T-cell (primary cell): ENCODE measurements around the gene FOXP1. TPM values are rescaled to one million over a fixed set of nuclear protein-coding genes. Genes with fewer than 3 reads are reported as not detected.

ENCODE experiments used
- ATAC-seq, 4 experiments: fragments of 200-7000 bp in 3 of 4; fragments of 150-1000 bp in 1 of 4; cut with Tn5 transposase; replicated peaks in 1 of 4; 1 replicate in 3 of 4; 2 replicates in 1 of 4; pipeline ENCODE4 v1.10.0; 2021; ENCODE audit warnings: moderate library complexity in 3 of 4, mild to moderate bottlenecking in 2 of 4, moderate number of reproducible peaks in 1 of 4
- CTCF ChIA-PET, 2 donors: fragments of 300-600 bp; sonication (Branson Sonifier 250); formaldehyde crosslinking; loops; one replicate each; lab custom pipeline; 2022; ENCODE audit warnings: antibody characterized with exemption in 2 of 2; lab: Charles Lee
- POLR2A ChIA-PET, 2 donors: fragments of 300-600 bp; sonication (Branson Sonifier 250); formaldehyde crosslinking; loops; one replicate each; lab custom pipeline; 2022; ENCODE audit warnings: antibody characterized with exemption in 2 of 2; lab: Charles Lee
- DNase-seq, 35 experiments: peaks; one replicate each; pipeline versions ENCODE4 v3.0.0 to v3.0.0-alpha.2; 2013 to 2023
- H3K27ac ChIP-seq: one replicate; pipeline ENCODE4 v1.5.1; 2013; ENCODE audit warnings: low read length
- H3K27me3 ChIP-seq, 2 experiments: replicated peaks in 1 of 2; 1 replicate in 1 of 2; 2 replicates in 1 of 2; pipeline versions ENCODE4 v1.6.1 to v1.7.0; 2013; ENCODE audit warnings: low read length in 1 of 2, mixed read lengths in 1 of 2; ENCODE audit not compliant: control insufficient read depth in 2 of 2, insufficient read depth in 2 of 2; ENCODE audit errors: extremely low read depth in 1 of 2
- H3K36me3 ChIP-seq, 2 donors: 1 replicate in 1 of 2; 2 replicates in 1 of 2; pipeline versions ENCODE4 v1.6.1 to v1.7.0; 2013; ENCODE audit warnings: low read length in 1 of 2; ENCODE audit not compliant: control insufficient read depth in 2 of 2, insufficient read depth in 1 of 2; ENCODE audit errors: extremely low read depth in 1 of 2
- H3K4me1 ChIP-seq, 2 experiments: 1 replicate in 1 of 2; 2 replicates in 1 of 2; pipeline versions ENCODE4 v1.6.1 to v1.7.0; 2013; ENCODE audit warnings: low read length in 2 of 2, mixed read lengths in 1 of 2; ENCODE audit not compliant: insufficient read depth in 2 of 2, control insufficient read depth in 1 of 2; ENCODE audit errors: extremely low read depth in 1 of 2
- H3K4me3 ChIP-seq, 2 donors: 1 replicate in 1 of 2; 2 replicates in 1 of 2; pipeline versions ENCODE4 v1.5.1 to v1.7.0; 2013; ENCODE audit warnings: mild to moderate bottlenecking in 2 of 2, low read length in 1 of 2, moderate library complexity in 1 of 2; ENCODE audit not compliant: control insufficient read depth in 1 of 2; ENCODE audit errors: extremely low read depth in 1 of 2
- H3K9me3 ChIP-seq: 2 replicates; pipeline ENCODE4 v1.7.0; 2013
- H3K27ac Mint-ChIP-seq, 2 donors: one replicate each; pipeline ENCODE4 v1.8.0; 2020 to 2021; ENCODE audit warnings: mild to moderate bottlenecking in 2 of 2, mixed read lengths in 2 of 2
- H3K27me3 Mint-ChIP-seq, 2 donors: one replicate each; pipeline ENCODE4 v1.8.0; 2021 to 2022; ENCODE audit warnings: mixed read lengths in 2 of 2
- H3K36me3 Mint-ChIP-seq: one replicate; pipeline ENCODE4 v1.8.0; 2021; ENCODE audit warnings: mixed read lengths
- H3K4me1 Mint-ChIP-seq, 3 donors: one replicate each; pipeline ENCODE4 v1.8.0; 2020 to 2022; ENCODE audit warnings: mixed read lengths in 3 of 3, mild to moderate bottlenecking in 1 of 3
- H3K4me3 Mint-ChIP-seq, 3 donors: one replicate each; pipeline ENCODE4 v1.8.0; 2020 to 2022; ENCODE audit warnings: mild to moderate bottlenecking in 3 of 3, mixed read lengths in 3 of 3, moderate library complexity in 3 of 3
- H3K9me3 Mint-ChIP-seq, 3 donors: one replicate each; pipeline ENCODE4 v1.8.0; 2020 to 2022; ENCODE audit warnings: mixed read lengths in 3 of 3
- WGBS: methylation state at CpG from one replicate; pipeline ENCODE4 v1.1.5; 2013; ENCODE audit warnings: missing lambda C conversion rate; ENCODE audit not compliant: insufficient coverage; 5-methylcytosine and 5-hydroxymethylcytosine counted together
- total RNA-seq, 35 experiments: library from RNA in 6 of 35; stranded (reverse) in 6 of 35; fragments of 120-200 nt in 1 of 35; gene quantifications; one replicate each; pipeline versions ENCODE4 v1.2.1 to v1.2.4 and lab custom pipeline; 2013 to 2026

Gene FOXP1
- total RNA-seq, 5 donors from 2014 or later (not counting 1 experiment from before 2014, with no cell fraction given): 258 to 586 (median 290) TPM

GRCh38 chr3:71066356-71066755 is 517.2 kb downstream of the FOXP1 start:
- peak overlapping the region; percentile 96 to 98 for H3K27ac Mint-ChIP-seq
- CTCF ChIA-PET: interaction anchor here in 1 of 2 donors (0.7 kb wide), 1 partner anchor 28 kb away, joined by 3 read pairs; no protein-coding TSS in a partner anchor
- DNase-seq (peak in 22 of 35 experiments; percentile 22 to 74 (median 34)), ATAC-seq (peak in 2 of 4 experiments; percentile 12 to 28)
- peaks cover 53 to 67% (median 66%) of the 10 kb centered on the region in 3 donors for H3K4me1 Mint-ChIP-seq
- H3K36me3 Mint-ChIP-seq: no peaks in the 10 kb centered on the region
- H3K27me3 Mint-ChIP-seq: no peaks in the 10 kb centered on the region
- peak overlapping the region; percentile 5 to 87 for H3K4me3 ChIP-seq
- H3K36me3 ChIP-seq: no peaks in the 10 kb centered on the region
- no peaks in the 10 kb centered on the region for H3K9me3 ChIP-seq
- POLR2A ChIA-PET: no interaction called here
- H3K4me3 Mint-ChIP-seq: peak overlapping the region in 2 of 3 donors; percentile 89 to 94
- H3K27me3 ChIP-seq: no peaks in the 10 kb centered on the region
- no CpG with 5 or more reads among the region's 6 CpGs for WGBS
- no peaks in the 10 kb centered on the region for H3K9me3 Mint-ChIP-seq
- peak overlapping the region; percentile 94 for H3K27ac ChIP-seq
- peaks cover 55 to 66% of the 10 kb centered on the region in 2 experiments for H3K4me1 ChIP-seq

DNA sequence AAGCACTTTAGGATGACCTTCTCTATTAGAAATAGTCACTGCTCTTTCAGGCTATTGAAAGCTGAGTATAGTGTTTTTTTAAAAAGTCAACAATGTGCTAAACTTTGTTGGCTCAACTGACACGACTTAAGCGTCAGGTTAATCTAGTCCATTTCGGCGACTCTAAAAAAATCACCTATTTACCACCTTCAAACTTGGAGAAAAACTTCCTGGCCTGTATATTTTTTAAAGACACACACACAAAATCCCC is 517.8 kb downstream of the FOXP1 start:
- H3K9me3 Mint-ChIP-seq: no peaks in the 10 kb centered on the region
- CTCF ChIA-PET: interaction anchor here (0.5 to 0.7 kb wide), 3 partner anchors 9 to 164 kb away, joined by 3 to 4 read pairs (median 4); no protein-coding TSS in a partner anchor

GRCh38 chr3:71064956-71065763 is 518.4 kb downstream of the FOXP1 start:
- DNase-seq (peak; percentile 28 to 80 (median 65)), ATAC-seq (peak; percentile 47 to 59 (median 52))
- Mint-ChIP-seq H3K36me3 (no peaks in the 10 kb centered on the region), H3K27me3 (no peaks in the 10 kb centered on the region), H3K4me1 (peaks cover 43 to 67% (median 66%) of the 10 kb centered on the region in 3 donors), H3K9me3 (no peaks in the 10 kb centered on the region), H3K27ac (peak overlapping the region; percentile 96 to 98), H3K4me3 (peak overlapping the region in 2 of 3 donors; percentile 89 to 94)
- ChIA-PET CTCF (interaction anchor here (0.5 to 0.8 kb wide), 4 partner anchors 8 to 165 kb away, joined by 3 to 4 read pairs (median 4); no protein-coding TSS in a partner anchor), POLR2A (interaction anchor here (0.6 to 1.2 kb wide), 4 partner anchors 9 to 109 kb away, joined by 3 to 4 read pairs (median 3); no protein-coding TSS in a partner anchor)
- under 1% methylated on average over 74 of the region's 85 CpGs for WGBS
- Histone ChIP-seq H3K27ac (peak overlapping the region; percentile 94), H3K9me3 (no peaks in the 10 kb centered on the region), H3K4me3 (peak overlapping the region; percentile 82 to 98), H3K27me3 (no peaks in the 10 kb centered on the region), H3K36me3 (no peaks in the 10 kb centered on the region), H3K4me1 (peaks cover 45 to 73% of the 10 kb centered on the region in 2 experiments)

More for the DNA sequence above, 517.8 kb downstream of the FOXP1 start:
- Histone ChIP-seq H3K9me3 (no peaks in the 10 kb centered on the region), H3K27ac (peak overlapping the region; percentile 94), H3K4me3 (peak overlapping the region; percentile 82 to 87), H3K27me3 (no peaks in the 10 kb centered on the region), H3K36me3 (no peaks in the 10 kb centered on the region), H3K4me1 (peaks cover 48 to 70% of the 10 kb centered on the region in 2 experiments)
- Mint-ChIP-seq H3K36me3 (no peaks in the 10 kb centered on the region), H3K4me3 (peak overlapping the region in 2 of 3 donors; percentile 89 to 94), H3K4me1 (peaks cover 47 to 67% (median 66%) of the 10 kb centered on the region in 3 donors), H3K27ac (peak overlapping the region; percentile 96 to 98), H3K27me3 (no peaks in the 10 kb centered on the region)
- POLR2A ChIA-PET: interaction anchor here (0.6 to 0.7 kb wide), 3 partner anchors 9 to 108 kb away, joined by 3 to 4 read pairs (median 3); no protein-coding TSS in a partner anchor
- ATAC-seq (no peak), DNase-seq (no peak)
- no CpG with 5 or more reads among the region's 4 CpGs for WGBS

DNA sequence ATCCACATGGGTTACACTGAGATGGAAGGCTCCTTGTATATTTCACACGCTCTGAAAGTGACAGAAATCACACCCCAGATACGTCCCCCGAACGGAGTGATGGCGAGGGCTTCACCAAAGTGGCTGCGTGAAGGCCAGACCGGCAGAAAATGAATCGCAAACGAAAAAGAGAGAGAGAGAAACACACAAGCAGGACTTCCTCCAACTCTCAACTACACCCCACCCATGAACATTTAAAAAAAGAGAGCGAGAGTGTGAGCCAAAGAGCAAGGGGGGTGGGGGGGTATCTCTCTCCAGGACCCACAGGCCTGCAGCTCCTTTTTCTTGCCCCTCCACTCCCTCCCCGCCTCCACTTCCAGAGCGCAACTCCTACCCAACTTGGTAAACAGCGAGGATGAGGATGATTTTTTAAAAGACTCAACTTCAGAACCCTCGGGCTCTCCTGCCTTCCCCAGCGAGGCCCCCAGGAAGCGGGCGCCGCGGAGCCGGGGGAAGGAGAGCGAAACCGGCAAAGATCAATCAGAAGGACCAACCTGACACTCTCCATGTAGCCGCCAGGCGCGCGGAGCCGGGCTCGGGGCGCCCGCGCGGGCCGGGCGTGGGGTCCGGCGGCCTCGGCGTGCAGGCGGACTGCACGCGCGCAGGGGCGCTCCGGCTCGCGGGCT is 519.1 kb downstream of the FOXP1 start:
- Histone ChIP-seq H3K4me3 (peak overlapping the region; percentile 77 to 98), H3K9me3 (no peaks in the 10 kb centered on the region), H3K36me3 (no peaks in the 10 kb centered on the region), H3K27ac (peak overlapping the region; percentile 91), H3K4me1 (peaks cover 38 to 72% of the 10 kb centered on the region in 2 experiments), H3K27me3 (no peaks in the 10 kb centered on the region)
- ATAC-seq: peak; percentile 58 to 63 (median 60)
- Mint-ChIP-seq H3K4me1 (peaks cover 36 to 67% (median 66%) of the 10 kb centered on the region in 3 donors), H3K4me3 (no peak overlapping the region), H3K36me3 (no peaks in the 10 kb centered on the region), H3K27me3 (no peaks in the 10 kb centered on the region), H3K9me3 (no peaks in the 10 kb centered on the region), H3K27ac (no peak overlapping the region)
- CTCF ChIA-PET: interaction anchor here in 1 of 2 donors (0.8 to 1.0 kb wide), 2 partner anchors 32 to 42 kb away, joined by 3 to 4 read pairs; no protein-coding TSS in a partner anchor
- POLR2A ChIA-PET: interaction anchor here in 1 of 2 donors (0.6 to 1.2 kb wide), 2 partner anchors 14 to 16 kb away, joined by 3 to 4 read pairs; no protein-coding TSS in a partner anchor
- DNase-seq: peak; percentile 54 to 82 (median 67)
- WGBS: 1% methylated on average over 33 of the region's 46 CpGs

GRCh38 chr3:71063773-71064290 is 519.7 kb downstream of the FOXP1 start:
- no peak overlapping the region for H3K27ac Mint-ChIP-seq
- H3K36me3 Mint-ChIP-seq: no peaks in the 10 kb centered on the region

More at GRCh38 chr3:71063773-71064290, 519.7 kb downstream of the FOXP1 start:
- peak overlapping the region; percentile 77 to 98 for H3K4me3 ChIP-seq
- no peaks in the 10 kb centered on the region for H3K27me3 Mint-ChIP-seq
- peak overlapping the region; percentile 91 for H3K27ac ChIP-seq
- CTCF ChIA-PET: interaction anchor here in 1 of 2 donors (1.0 kb wide), 1 partner anchor 42 kb away, joined by 3 read pairs; no protein-coding TSS in a partner anchor
- H3K4me3 Mint-ChIP-seq: no peak overlapping the region
- DNase-seq (peak in 19 of 35 experiments; percentile 10 to 48 (median 30)), ATAC-seq (peak; percentile 5 to 23 (median 7))
- H3K9me3 Mint-ChIP-seq: no peaks in the 10 kb centered on the region
- no peaks in the 10 kb centered on the region for H3K9me3 ChIP-seq
- WGBS: 0% methylated on average over 9 of the region's 13 CpGs
- peaks cover 30 to 66% (median 66%) of the 10 kb centered on the region in 3 donors for H3K4me1 Mint-ChIP-seq
- H3K4me1 ChIP-seq: peaks cover 37 to 72% of the 10 kb centered on the region in 2 experiments
- no peaks in the 10 kb centered on the region for H3K27me3 ChIP-seq
- POLR2A ChIA-PET: interaction anchor here (0.6 to 1.5 kb wide), 2 partner anchors 15 to 67 kb away, joined by 4 to 8 read pairs; no protein-coding TSS in a partner anchor
- no peaks in the 10 kb centered on the region for H3K36me3 ChIP-seq
